B cell (primary cell): ENCODE data around the gene MRPL36. TPM values are rescaled to one million over a fixed set of nuclear protein-coding genes. Genes with fewer than 3 reads are reported as not detected.
"Not testable (repeated sequence)": the region's sequence is repeated elsewhere in the genome, so short reads cannot be mapped to it uniquely, and the experiment has no call there.

ENCODE experiments used
- ATAC-seq: fragments of 200-7000 bp; cut with Tn5 transposase; one replicate; pipeline ENCODE4 v1.10.0; 2021; ENCODE audit warnings: low read depth, mild to moderate bottlenecking, moderate number of reproducible peaks, moderate library complexity
- CTCF ChIA-PET: fragments of 350-600 bp; sonication (Branson Sonifier 250); formaldehyde crosslinking; loops from one replicate; lab custom pipeline; 2021; ENCODE audit warnings: antibody characterized with exemption, inconsistent platforms; lab: Charles Lee
- POLR2A ChIA-PET: fragments of 350-600 bp; sonication (Branson Sonifier 250); formaldehyde crosslinking; loops from one replicate; lab custom pipeline; 2021; ENCODE audit warnings: antibody characterized with exemption; lab: Charles Lee
- DNase-seq: peaks from one replicate; pipeline ENCODE4 v3.0.0; 2013
- H2AFZ ChIP-seq: 2 replicates; pipeline ENCODE4 v1.6.1; 2012; ENCODE audit warnings: mild to moderate bottlenecking, low read depth, low read length; ENCODE audit not compliant: insufficient read depth, poor library complexity, severe bottlenecking
- H3K27ac ChIP-seq, 2 donors: 1 replicate in 1 of 2; 2 replicates in 1 of 2; pipeline ENCODE4 v1.5.1; 2012 to 2013; ENCODE audit warnings: low read length in 2 of 2, mild to moderate bottlenecking in 2 of 2, moderate library complexity in 1 of 2
- H3K27me3 ChIP-seq, 4 experiments: fragments of 200-600 bp in 1 of 4; sonication (generic) in 1 of 4; replicated peaks in 1 of 4; 1 replicate in 2 of 4; 2 replicates in 2 of 4; pipeline versions ENCODE4 v1.6.1 to v1.7.0; 2013 to 2016; ENCODE audit warnings: low read length in 3 of 4, mild to moderate bottlenecking in 2 of 4, mixed read lengths in 1 of 4, moderate library complexity in 1 of 4; ENCODE audit not compliant: insufficient read depth in 4 of 4, control insufficient read depth in 3 of 4; ENCODE audit errors: control extremely low read depth in 1 of 4
- H3K36me3 ChIP-seq, 2 experiments: replicated peaks in 1 of 2; 1 replicate in 1 of 2; 2 replicates in 1 of 2; pipeline versions ENCODE4 v1.6.1 to v1.7.1; 2013; ENCODE audit warnings: low read length in 1 of 2; ENCODE audit not compliant: insufficient read depth in 2 of 2, control insufficient read depth in 1 of 2; ENCODE audit errors: control extremely low read depth in 1 of 2, extremely low read depth in 1 of 2
- H3K4me1 ChIP-seq, 2 donors: fragments of 200-600 bp in 1 of 2; sonication (generic) in 1 of 2; 1 replicate in 1 of 2; 2 replicates in 1 of 2; pipeline versions ENCODE4 v1.5.1 to v1.6.1; 2013 to 2017; ENCODE audit warnings: low read length in 2 of 2; ENCODE audit not compliant: control insufficient read depth in 2 of 2, insufficient read depth in 2 of 2
- H3K4me2 ChIP-seq: replicated peaks from 2 replicates; pipeline ENCODE3; 2012; ENCODE audit warnings: mild to moderate bottlenecking, low read depth, low read length; ENCODE audit not compliant: poor library complexity, severe bottlenecking
- H3K4me3 ChIP-seq, 5 experiments: fragments of 200-600 bp in 1 of 5; sonication (generic) in 1 of 5; 1 replicate in 3 of 5; 2 replicates in 2 of 5; pipeline versions ENCODE4 v1.5.1 to v1.7.0; 2011 to 2016; ENCODE audit warnings: low read length in 4 of 5, mild to moderate bottlenecking in 4 of 5, low read depth in 2 of 5, control low read depth in 1 of 5, moderate library complexity in 1 of 5; ENCODE audit not compliant: insufficient read depth in 1 of 5; ENCODE audit errors: control extremely low read depth in 1 of 5, extremely low read depth in 1 of 5
- H3K79me2 ChIP-seq: fragments of 200-600 bp; sonication (generic); one replicate; pipeline ENCODE4 v1.6.0; 2016; ENCODE audit warnings: low read length; ENCODE audit not compliant: control insufficient read depth, insufficient read depth
- H3K9ac ChIP-seq: fragments of 200-600 bp; sonication (generic); 2 replicates; pipeline ENCODE4 v1.6.1; 2017; ENCODE audit warnings: mild to moderate bottlenecking, low read length, moderate library complexity
- H3K9me3 ChIP-seq, 3 donors: one replicate each; pipeline versions ENCODE4 v1.6.1 to v1.7.1; 2013; ENCODE audit warnings: low read length in 2 of 3; ENCODE audit not compliant: control insufficient read depth in 2 of 3, insufficient read depth in 1 of 3; ENCODE audit errors: control extremely low read depth in 1 of 3
- H4K20me1 ChIP-seq: 2 replicates; pipeline ENCODE4 v1.6.0; 2012; ENCODE audit warnings: mild to moderate bottlenecking, low read length; ENCODE audit not compliant: insufficient read depth, control insufficient read depth, poor library complexity, severe bottlenecking
- H3K27ac Mint-ChIP-seq: one replicate; pipeline ENCODE4 v1.8.0; 2021; ENCODE audit warnings: mixed read lengths
- H3K27me3 Mint-ChIP-seq: one replicate; pipeline ENCODE4 v1.8.0; 2021; ENCODE audit warnings: mixed read lengths
- H3K4me1 Mint-ChIP-seq: one replicate; pipeline ENCODE4 v1.8.0; 2021; ENCODE audit warnings: mixed read lengths
- H3K4me3 Mint-ChIP-seq: one replicate; pipeline ENCODE4 v1.8.0; 2021; ENCODE audit warnings: mixed read lengths
- H3K9me3 Mint-ChIP-seq: one replicate; pipeline ENCODE4 v1.8.0; 2022; ENCODE audit warnings: mixed read lengths; ENCODE audit not compliant: insufficient read depth
- CTCF ChIP-seq: fragments of 200-600 bp; IDR thresholded peaks from one replicate; pipeline ENCODE4 v1.8.0; 2022; ENCODE audit warnings: antibody characterized with exemption, mild to moderate bottlenecking
- EZH2 ChIP-seq: IDR thresholded peaks from 2 replicates; pipeline ENCODE4 v1.6.1; 2012; ENCODE audit warnings: borderline replicate concordance, low read depth, mild to moderate bottlenecking, moderate library complexity, low read length; ENCODE audit not compliant: insufficient read depth, poor library complexity, severe bottlenecking
- WGBS: methylation state at CpG from one replicate; pipeline ENCODE4 v1.1.5; 2013; ENCODE audit warnings: missing lambda C conversion rate; ENCODE audit not compliant: insufficient coverage; 5-methylcytosine and 5-hydroxymethylcytosine counted together
- intact Hi-C: fragments of 100-400 bp; cut with micrococcal nuclease; formaldehyde crosslinking; loops from one replicate; pipeline ENCODE4 v1.10.0; 2022
- polyA plus RNA-seq: library from polyadenylated mRNA; depleted of rRNA; stranded (reverse); fragments of >200 nt; gene quantifications from 2 replicates; pipeline ENCODE4 v1.2.3, GENCODE V29; 2012
- total RNA-seq, 2 donors: library from RNA; stranded (reverse); fragments of 120-200 nt in 1 of 2; gene quantifications; 1 replicate in 1 of 2; 2 replicates in 1 of 2; pipeline versions ENCODE4 v1.2.3 to v1.2.4, GENCODE V29; 2013 to 2022

The MRPL36 gene
- total and polyA plus RNA-seq, 2 donors (not counting 1 experiment from before 2014, with no cell fraction given) = 12.5 to 25.0 TPM

- Mint-ChIP-seq H3K27me3 (peaks cover 7% of the 10 kb centered on the region), H3K4me1 (peaks cover 15% of the 10 kb centered on the region), H3K27ac (no peak overlapping the region), H3K4me3 (no peak overlapping the region), H3K9me3 (no peaks in the 10 kb centered on the region)
- no peaks in the 10 kb centered on the region for H3K36me3 ChIP-seq
- no peak overlapping the region for H3K9ac ChIP-seq
- peaks cover 0 to 3% (median 0%) of the 10 kb centered on the region in 3 donors for H3K9me3 ChIP-seq
- no peak overlapping the region for H3K27ac ChIP-seq
- ChIA-PET POLR2A (no interaction called here), CTCF (no interaction called here)
- H2AFZ ChIP-seq = no peak overlapping the region
- peaks cover 0 to 12% of the 10 kb centered on the region in 2 donors for H3K4me1 ChIP-seq
- 23% methylated on average over 3 of the region's 10 CpGs for WGBS
- DNase-seq = no peak
- TF ChIP-seq EZH2 = no peak
- TF ChIP-seq CTCF = no peak
- no peak overlapping the region for H3K4me2 ChIP-seq
- no peaks in the 10 kb centered on the region for H4K20me1 ChIP-seq
- no peak overlapping the region for H3K4me3 ChIP-seq
- intact Hi-C loops = no loop called here
- H3K27me3 ChIP-seq = peaks cover 0 to under 1% (median 0%) of the 10 kb centered on the region in 4 experiments
- no peaks in the 10 kb centered on the region for H3K79me2 ChIP-seq
- no peak for ATAC-seq
Observed at GRCh38 chr5:1789834-1790471, 9.7 kb downstream of the MRPL36 start.

- H3K36me3 ChIP-seq, H4K20me1 ChIP-seq, H3K27ac Mint-ChIP-seq, H2AFZ ChIP-seq, H3K9ac ChIP-seq, ATAC-seq, H3K4me2 ChIP-seq, H3K9me3 Mint-ChIP-seq, H3K27me3 ChIP-seq, H3K27ac ChIP-seq, POLR2A ChIA-PET, H3K9me3 ChIP-seq, H3K4me3 ChIP-seq, H3K27me3 Mint-ChIP-seq, intact Hi-C loops, DNase-seq, H3K79me2 ChIP-seq, CTCF ChIA-PET, H3K4me3 Mint-ChIP-seq: not testable (repeated sequence)
- peaks cover 15% of the 10 kb centered on the region for H3K4me1 Mint-ChIP-seq
- 88% methylated on average over 1 of the region's 3 CpGs for WGBS
- H3K4me1 ChIP-seq = peaks cover 0 to 12% of the 10 kb centered on the region in 2 donors
Observed at GRCh38 chr5:1789438-1789833, 10.2 kb downstream of the MRPL36 start.
